ENCODE data around the gene KAT6B. TPM values are rescaled to one million over a fixed set of nuclear protein-coding genes. Genes with fewer than 3 reads are reported as not detected.

KAT6B gene
- total RNA-seq, 2 experiments from 2014 or later: 22.8 to 24.8 TPM

DNA sequence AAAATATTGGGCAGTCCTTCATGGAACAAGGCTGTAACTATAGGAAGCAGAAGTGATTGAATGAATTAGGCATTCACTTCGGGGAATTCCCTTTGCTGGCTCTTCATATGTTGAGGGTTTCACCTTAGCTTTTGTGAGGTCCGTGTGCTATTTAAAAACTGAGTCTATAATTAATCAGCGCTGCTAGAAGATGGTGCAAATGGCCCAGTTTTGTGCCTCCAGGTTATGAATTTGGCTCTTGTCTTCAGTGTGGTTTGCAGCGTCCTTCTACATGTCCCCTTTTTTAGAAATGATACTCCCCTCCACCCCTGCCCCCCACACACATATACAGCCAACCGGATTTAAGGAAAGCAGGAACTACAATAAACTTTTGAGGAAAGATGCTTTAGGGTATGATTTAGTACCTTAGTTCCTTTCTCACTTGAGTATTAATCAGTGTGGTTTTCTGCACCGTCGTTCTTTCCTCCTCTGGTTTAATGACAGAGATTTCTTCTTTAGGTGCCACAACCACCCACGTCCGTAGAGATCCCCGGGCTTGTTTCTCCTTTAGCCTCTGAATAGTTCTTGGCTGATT, 174.4 kb downstream of the KAT6B start:
- Mint-ChIP-seq H3K9me3 (no peaks in the 10 kb centered on the region), H3K4me1 (ENCODE audit: low read depth) (peaks cover 14% of the 10 kb centered on the region), H3K36me3 (ENCODE audit: low read depth) (peaks cover 3% of the 10 kb centered on the region), H3K27ac (peak overlapping the region; percentile 76), H3K27me3 (no peaks in the 10 kb centered on the region), H3K4me3 (peak overlapping the region; percentile 37)
- DNase-seq (peak; percentile 34), ATAC-seq (peak; percentile 67)
- TF ChIP-seq, protein P1, sequence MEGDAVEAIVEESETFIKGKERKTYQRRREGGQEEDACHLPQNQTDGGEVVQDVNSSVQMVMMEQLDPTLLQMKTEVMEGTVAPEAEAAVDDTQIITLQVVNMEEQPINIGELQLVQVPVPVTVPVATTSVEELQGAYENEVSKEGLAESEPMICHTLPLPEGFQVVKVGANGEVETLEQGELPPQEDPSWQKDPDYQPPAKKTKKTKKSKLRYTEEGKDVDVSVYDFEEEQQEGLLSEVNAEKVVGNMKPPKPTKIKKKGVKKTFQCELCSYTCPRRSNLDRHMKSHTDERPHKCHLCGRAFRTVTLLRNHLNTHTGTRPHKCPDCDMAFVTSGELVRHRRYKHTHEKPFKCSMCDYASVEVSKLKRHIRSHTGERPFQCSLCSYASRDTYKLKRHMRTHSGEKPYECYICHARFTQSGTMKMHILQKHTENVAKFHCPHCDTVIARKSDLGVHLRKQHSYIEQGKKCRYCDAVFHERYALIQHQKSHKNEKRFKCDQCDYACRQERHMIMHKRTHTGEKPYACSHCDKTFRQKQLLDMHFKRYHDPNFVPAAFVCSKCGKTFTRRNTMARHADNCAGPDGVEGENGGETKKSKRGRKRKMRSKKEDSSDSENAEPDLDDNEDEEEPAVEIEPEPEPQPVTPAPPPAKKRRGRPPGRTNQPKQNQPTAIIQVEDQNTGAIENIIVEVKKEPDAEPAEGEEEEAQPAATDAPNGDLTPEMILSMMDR (IDR thresholded peaks at IDR 0.05): no peak
- ChIA-PET CTCF (no interaction called here), POLR2A (no interaction called here)
- intact Hi-C loops (cut with micrococcal nuclease): no loop called here

DNA sequence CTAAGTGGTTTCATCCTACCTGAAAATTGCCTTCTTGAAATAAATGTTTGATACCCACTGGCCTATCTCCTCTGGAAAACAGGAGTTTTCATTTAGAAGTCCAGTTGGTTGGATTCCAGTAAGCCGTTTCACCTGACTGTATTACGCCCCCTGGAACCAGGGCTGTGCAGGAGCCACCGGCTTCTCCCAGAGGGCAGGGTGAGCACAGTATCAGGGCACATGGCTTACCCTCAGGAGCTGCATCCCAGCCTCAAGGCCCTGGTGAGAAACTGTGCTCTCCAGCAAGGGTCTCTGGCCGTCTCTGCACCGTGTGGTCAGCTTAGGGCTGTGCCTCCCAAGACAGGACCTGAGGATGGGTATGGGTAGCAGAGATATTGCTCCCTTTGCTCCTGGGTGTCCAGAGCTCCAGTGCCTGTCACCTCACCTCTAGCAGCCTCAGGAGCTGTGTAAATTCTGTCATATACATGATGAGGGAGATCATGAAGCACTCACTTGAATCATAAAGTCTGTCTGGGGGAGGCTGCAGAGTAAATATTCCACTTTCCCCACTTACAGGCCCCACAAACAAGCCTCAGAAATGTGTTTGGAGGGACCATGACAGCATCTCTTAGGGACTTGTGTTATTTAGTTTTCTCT, 175.4 kb downstream of the KAT6B start:
- POLR2A ChIA-PET: no interaction called here
- DNase-seq: no peak
- Mint-ChIP-seq H3K9me3 (no peaks in the 10 kb centered on the region), H3K36me3 (ENCODE audit: low read depth) (no peaks in the 10 kb centered on the region), H3K4me1 (ENCODE audit: low read depth) (peaks cover 14% of the 10 kb centered on the region), H3K27me3 (no peaks in the 10 kb centered on the region), H3K4me3 (no peak overlapping the region), H3K27ac (no peak overlapping the region)
- TF ChIP-seq, protein P1 (IDR thresholded peaks at IDR 0.05): no peak
- intact Hi-C loops (cut with micrococcal nuclease): no loop called here
- CTCF ChIA-PET: interaction anchor here (3.5 kb wide), 1 partner anchor 19 kb away, joined by 14 read pairs; no protein-coding TSS in a partner anchor
- ATAC-seq: no peak

DNA sequence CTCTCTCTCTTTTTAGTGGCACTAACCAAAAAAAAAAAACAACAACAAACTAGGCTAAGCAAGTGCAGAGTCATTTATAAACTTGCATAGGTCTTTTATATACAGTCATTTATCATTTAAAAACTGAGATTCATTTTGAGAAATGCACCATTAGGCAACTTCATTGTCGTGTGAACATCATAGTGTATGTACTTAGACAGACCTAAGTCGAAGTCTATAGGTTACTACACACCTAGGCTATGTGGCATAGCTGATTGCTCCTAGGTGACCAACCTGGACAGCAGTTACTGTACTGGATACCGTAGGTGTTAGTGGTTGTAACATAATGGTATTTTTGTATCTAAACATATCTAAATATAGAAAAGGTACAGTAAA, 175.9 kb downstream of the KAT6B start:
- no peak for ATAC-seq
- ChIA-PET CTCF (interaction anchor here (1.7 to 3.5 kb wide), 2 partner anchors 11 to 18 kb away, joined by 7 to 14 read pairs; no protein-coding TSS in a partner anchor), POLR2A (no interaction called here)
- Mint-ChIP-seq H3K4me3 (no peak overlapping the region), H3K36me3 (ENCODE audit: low read depth) (peaks cover 3% of the 10 kb centered on the region), H3K9me3 (no peaks in the 10 kb centered on the region), H3K4me1 (ENCODE audit: low read depth) (peaks cover 18% of the 10 kb centered on the region), H3K27me3 (no peaks in the 10 kb centered on the region), H3K27ac (no peak overlapping the region)
- TF ChIP-seq, protein P1 (IDR thresholded peaks at IDR 0.05): no peak
- no peak for DNase-seq
- intact Hi-C loops (cut with micrococcal nuclease): no loop called here

DNA sequence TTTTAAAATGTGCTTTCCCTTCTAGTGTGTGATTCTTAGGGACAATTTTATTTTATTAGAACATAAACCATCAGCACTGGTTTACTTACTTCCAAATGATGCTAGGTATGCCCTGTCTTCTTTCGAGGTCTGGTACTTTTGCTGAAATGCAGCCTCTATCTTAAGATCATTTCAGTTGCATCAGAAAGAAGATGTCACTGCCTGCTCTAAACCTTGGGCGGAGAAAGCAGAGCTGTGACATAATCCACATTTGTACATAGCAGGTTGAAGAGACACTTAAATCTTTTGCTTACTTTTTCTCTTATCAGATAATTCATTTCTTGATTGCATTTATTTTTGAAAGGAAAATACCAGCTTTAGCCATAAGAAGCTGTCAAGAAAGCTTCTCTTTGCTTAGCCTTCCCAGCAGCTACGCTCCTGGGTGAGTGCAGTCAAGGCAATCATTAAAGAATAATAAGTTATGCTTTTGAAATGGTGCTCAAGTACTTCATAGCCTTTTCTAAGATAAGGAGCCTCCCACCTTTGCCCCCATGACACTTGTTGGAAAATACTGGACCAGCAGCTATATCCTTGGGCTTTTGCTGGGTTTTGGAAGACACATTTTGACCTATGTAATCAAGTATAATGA, 176.7 kb downstream of the KAT6B start:
- TF ChIP-seq, protein P1 (IDR thresholded peaks at IDR 0.05): no peak
- no peak for DNase-seq
- H3K36me3 Mint-ChIP-seq (ENCODE audit: low read depth): peaks cover 3% of the 10 kb centered on the region
- no peak overlapping the region for H3K27ac Mint-ChIP-seq
- no peak overlapping the region for H3K4me3 Mint-ChIP-seq
- CTCF ChIA-PET: interaction anchor here (1.2 to 3.5 kb wide), 3 partner anchors 12 to 18 kb away, joined by 6 to 14 read pairs (median 7); no protein-coding TSS in a partner anchor
- ATAC-seq: no peak
- H3K9me3 Mint-ChIP-seq: no peaks in the 10 kb centered on the region
- peaks cover 26% of the 10 kb centered on the region for H3K4me1 Mint-ChIP-seq (ENCODE audit: low read depth)
- POLR2A ChIA-PET: interaction anchor here (1.3 kb wide), 1 partner anchor 12 kb away, joined by 4 read pairs; no protein-coding TSS in a partner anchor
- intact Hi-C loops (cut with micrococcal nuclease): no loop called here
- no peaks in the 10 kb centered on the region for H3K27me3 Mint-ChIP-seq

DNA sequence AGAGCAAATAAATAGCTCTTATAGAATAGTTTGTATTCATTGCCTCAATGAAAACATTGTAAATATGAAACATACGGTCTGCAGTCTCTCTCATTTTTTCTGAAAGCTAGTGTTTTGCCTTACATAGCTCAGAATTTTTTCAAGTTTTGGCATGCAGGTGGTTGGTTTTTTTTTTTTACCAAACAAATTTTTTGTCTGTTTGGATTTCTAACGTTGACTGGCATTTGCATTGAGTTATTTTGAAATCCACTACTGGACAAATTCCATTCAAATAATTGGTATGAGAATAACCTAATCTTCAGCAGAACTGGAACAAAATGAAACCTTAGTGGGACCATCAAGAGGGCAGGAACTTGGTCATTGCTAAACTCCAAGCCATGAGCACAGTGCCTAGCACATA, 177.5 kb downstream of the KAT6B start:
- Mint-ChIP-seq H3K27ac (no peak overlapping the region), H3K36me3 (ENCODE audit: low read depth) (peaks cover 3% of the 10 kb centered on the region), H3K4me3 (no peak overlapping the region), H3K9me3 (no peaks in the 10 kb centered on the region), H3K4me1 (ENCODE audit: low read depth) (peaks cover 32% of the 10 kb centered on the region), H3K27me3 (no peaks in the 10 kb centered on the region)
- ChIA-PET POLR2A (interaction anchor here (1.3 kb wide), 1 partner anchor 13 kb away, joined by 4 read pairs; no protein-coding TSS in a partner anchor), CTCF (interaction anchor here (1.2 to 3.5 kb wide), 3 partner anchors 11 to 17 kb away, joined by 6 to 14 read pairs (median 7); no protein-coding TSS in a partner anchor)
- ATAC-seq (no peak), DNase-seq (no peak)
- intact Hi-C loops (cut with micrococcal nuclease): no loop called here
- TF ChIP-seq, protein P1 (IDR thresholded peaks at IDR 0.05): no peak

Data from activated CD8-positive, alpha-beta T cell treated with anti-CD3 and anti-CD28 coated beads for 36 hours (primary cell).